Measurements from ENCODE around the gene E2F4. TPM values are rescaled to one million over a fixed set of nuclear protein-coding genes. Genes with fewer than 3 reads are reported as not detected.
A peak's percentile ranks its signal among the peaks of the same experiment; 100 is the strongest.

Gene E2F4
- total RNA-seq, 2 donors from 2014 or later = 71.8 to 72.8 TPM

DNA sequence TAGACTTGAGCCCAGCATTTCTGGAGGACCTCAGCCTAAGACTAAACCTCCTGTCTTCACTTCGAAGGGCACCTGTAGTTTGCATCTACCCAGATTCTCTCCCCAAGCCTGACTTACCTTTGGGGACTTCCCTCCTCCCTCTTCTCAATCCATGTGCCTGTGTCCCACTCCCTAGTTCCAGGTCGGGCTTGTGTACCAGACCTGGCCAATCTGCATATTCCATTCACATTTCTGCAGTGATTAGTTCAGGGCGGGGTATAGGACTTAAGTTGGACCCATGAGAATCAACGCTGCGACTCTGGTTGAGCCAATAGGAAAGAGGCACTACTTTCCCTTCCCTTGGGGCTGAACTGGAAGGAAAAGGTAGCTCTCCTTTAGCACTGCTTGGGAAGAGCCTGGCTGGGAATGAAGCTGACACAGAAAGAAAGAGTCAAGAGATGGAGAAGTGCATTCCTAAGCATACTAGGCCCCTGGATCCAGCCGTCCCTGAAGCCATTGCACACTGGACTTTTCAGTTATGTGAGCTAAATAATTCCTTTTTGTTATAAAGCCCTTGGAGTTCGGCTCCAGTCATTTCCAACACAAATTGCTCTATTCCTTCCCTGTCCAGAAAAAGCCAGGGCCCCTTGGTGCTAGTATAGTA, 34.7 kb upstream of the E2F4 start:
- Mint-ChIP-seq H3K4me3 (no peak overlapping the region), H3K27me3 (ENCODE audit: insufficient read depth) (peaks cover 97% of the 10 kb centered on the region)

DNA sequence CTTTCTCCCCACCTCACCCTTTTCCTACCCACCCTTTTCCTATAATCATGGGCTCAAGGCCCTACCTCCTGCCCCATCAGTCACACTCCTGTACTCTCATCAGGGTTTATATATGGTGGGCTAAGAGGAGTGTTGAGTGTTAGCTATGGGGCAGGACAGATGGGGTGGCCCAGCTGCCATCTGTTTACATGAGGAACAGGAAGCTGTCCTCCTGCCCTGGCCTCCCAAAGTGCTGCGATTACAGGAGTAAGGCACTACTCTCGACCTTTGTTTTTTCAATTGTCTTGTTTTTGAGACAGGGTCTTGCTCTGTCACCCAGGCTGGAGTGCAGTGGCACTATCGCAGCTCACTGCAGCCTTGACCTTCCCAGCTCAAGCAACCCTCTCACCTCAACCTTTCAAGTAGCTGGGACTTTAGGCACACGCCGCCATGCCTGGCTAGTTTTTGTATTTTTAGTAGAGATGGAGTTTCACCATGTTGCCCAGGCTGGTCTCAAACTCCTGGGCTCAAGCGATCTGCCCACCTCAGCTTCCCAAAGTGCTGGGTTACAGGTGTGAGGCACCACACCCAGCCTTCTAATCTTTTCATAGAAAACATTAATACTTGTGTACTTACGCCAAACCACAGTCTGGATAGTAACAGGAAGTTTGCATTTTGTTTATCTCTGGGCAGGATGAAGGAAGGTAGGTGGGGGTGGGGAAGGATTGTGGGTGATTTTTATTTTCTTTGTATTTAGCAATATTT, 33.9 kb upstream of the E2F4 start:
- no peak overlapping the region for H3K27ac Mint-ChIP-seq
- H3K9me3 Mint-ChIP-seq = peaks cover 2% of the 10 kb centered on the region

More for the DNA sequence above, 34.7 kb upstream of the E2F4 start:
- WGBS, 2 experiments (ENCODE audit: insufficient coverage in 1 of 2, insufficient read length in 1 of 2) = 59 to 63% methylated on average over 2 to 7 of the region's 7 CpGs
- Histone ChIP-seq H3K27ac (ENCODE audit: low read depth, low read length) (no peak overlapping the region), H3K27me3 (ENCODE audit: control insufficient read depth, insufficient read depth, low read length, poor library complexity, severe bottlenecking) (peaks cover 100% of the 10 kb centered on the region), H3K36me3 (ENCODE audit: control insufficient read depth, insufficient read depth, low read length) (no peaks in the 10 kb centered on the region), H3K4me1 (ENCODE audit: control insufficient read depth, insufficient read depth, low read length) (no peaks in the 10 kb centered on the region), H3K4me3 (ENCODE audit: low read length) (no peak overlapping the region), H3K9me3 (ENCODE audit: control insufficient read depth, low read length) (no peaks in the 10 kb centered on the region), H3K9ac (ENCODE audit: extremely low read depth, low read length, poor library complexity, severe bottlenecking) (no peak overlapping the region)
- H3K36me3 Mint-ChIP-seq (ENCODE audit: low read depth) = no peaks in the 10 kb centered on the region
- peaks cover 2% of the 10 kb centered on the region for H3K9me3 Mint-ChIP-seq
- TF ChIP-seq CTCF (conservative IDR thresholded peaks at IDR 0.05) = no peak
- no peak overlapping the region for H3K27ac Mint-ChIP-seq
- DNase-seq = no peak
- H3K4me1 Mint-ChIP-seq = peaks cover 2% of the 10 kb centered on the region

More for the DNA sequence above, 33.9 kb upstream of the E2F4 start:
- peak overlapping the region; percentile 71 for H3K4me3 Mint-ChIP-seq
- no peaks in the 10 kb centered on the region for H3K36me3 Mint-ChIP-seq (ENCODE audit: low read depth)
- H3K4me1 ChIP-seq (ENCODE audit: control insufficient read depth, insufficient read depth, low read length) = no peaks in the 10 kb centered on the region
- no peak overlapping the region for H3K9ac ChIP-seq (ENCODE audit: extremely low read depth, low read length, poor library complexity, severe bottlenecking)
- no peaks in the 10 kb centered on the region for H3K9me3 ChIP-seq (ENCODE audit: control insufficient read depth, low read length)
- no peak overlapping the region for H3K27ac ChIP-seq (ENCODE audit: low read depth, low read length)
- H3K27me3 Mint-ChIP-seq (ENCODE audit: insufficient read depth) = peaks cover 97% of the 10 kb centered on the region
- H3K36me3 ChIP-seq (ENCODE audit: control insufficient read depth, insufficient read depth, low read length) = no peaks in the 10 kb centered on the region
- DNase-seq = no peak
- H3K4me1 Mint-ChIP-seq = peaks cover 2% of the 10 kb centered on the region
- no peak for TF ChIP-seq CTCF (conservative IDR thresholded peaks at IDR 0.05)
- H3K4me3 ChIP-seq (ENCODE audit: low read length) = no peak overlapping the region
- H3K27me3 ChIP-seq (ENCODE audit: control insufficient read depth, insufficient read depth, low read length, poor library complexity, severe bottlenecking) = peaks cover 100% of the 10 kb centered on the region
- WGBS, 2 experiments (ENCODE audit: insufficient coverage in 1 of 2, insufficient read length in 1 of 2) = 57 to 60% methylated on average over 3 to 7 of the region's 7 CpGs

Measured in endodermal cell (in vitro differentiated cells).